ENCODE measurements around the gene GAS6.
A peak's percentile ranks its signal among the peaks of the same experiment; 100 is the strongest.
"Not testable (repeated sequence)": the region's sequence is repeated elsewhere in the genome, so short reads cannot be mapped to it uniquely, and the experiment has no call there.

GAS6 gene

GRCh38 chr13:113886561-113887112, 22.8 kb upstream of the GAS6 start:
- DNase-seq = peak; percentile 14

- DNase-seq = peak; percentile 13
These were observed 20.9 kb upstream of the GAS6 start for GRCh38 chr13:113884821-113885220.

- peak; percentile 42 for DNase-seq
These were observed 20.3 kb upstream of the GAS6 start for GRCh38 chr13:113883921-113884804.

- DNase-seq = peak; percentile 35
These were observed 19.5 kb upstream of the GAS6 start for GRCh38 chr13:113883314-113883811.

- DNase-seq = peak; percentile 43
These were observed 18.8 kb upstream of the GAS6 start for GRCh38 chr13:113882716-113883115.

- peak; percentile 52 for DNase-seq
These were observed 18.4 kb upstream of the GAS6 start for GRCh38 chr13:113882267-113882630.

- peak; percentile 41 for DNase-seq
These were observed 17.9 kb upstream of the GAS6 start for GRCh38 chr13:113881614-113882266.

- peak; percentile 37 for DNase-seq
These were observed 17.1 kb upstream of the GAS6 start for GRCh38 chr13:113880651-113881611.

GRCh38 chr13:113879494-113880360, 15.9 kb upstream of the GAS6 start:
- no peak for DNase-seq

GRCh38 chr13:113879017-113879416, 15.1 kb upstream of the GAS6 start:
- no peak for DNase-seq

GRCh38 chr13:113877149-113877990, 13.5 kb upstream of the GAS6 start:
- no peak for DNase-seq

GRCh38 chr13:113876346-113877148, 12.7 kb upstream of the GAS6 start:
- no peak for DNase-seq

GRCh38 chr13:113875837-113876281, 12.0 kb upstream of the GAS6 start:
- DNase-seq = no peak

GRCh38 chr13:113875429-113875815, 11.5 kb upstream of the GAS6 start:
- DNase-seq = peak; percentile 41

- DNase-seq = peak; percentile 50
These were observed 10.9 kb upstream of the GAS6 start for GRCh38 chr13:113874579-113875428.

GRCh38 chr13:113874177-113874576, 10.3 kb upstream of the GAS6 start:
- no peak for DNase-seq

GRCh38 chr13:113869263-113869662, 5.4 kb upstream of the GAS6 start:
- DNase-seq = no peak

GRCh38 chr13:113867913-113868312, 4.0 kb upstream of the GAS6 start:
- DNase-seq = not testable (repeated sequence)

GRCh38 chr13:113865427-113865826, 1.6 kb upstream of the GAS6 start:
- DNase-seq = no peak
